DOHH2 (cell line): ENCODE measurements around the gene SLC26A3.

ENCODE experiments used
- H3F3A ChIP-seq: fragments of 200-600 bp; sonication (generic), shearing (Covaris generic); 2 replicates; pipeline ENCODE4 v1.6.0; 2016; ENCODE audit warnings: antibody characterized with exemption, mild to moderate bottlenecking; ENCODE audit not compliant: control insufficient read depth, insufficient read depth
- H3K27ac ChIP-seq: fragments of 200-600 bp; sonication (generic); 2 replicates; pipeline ENCODE4 v1.5.1; 2014; ENCODE audit warnings: low read depth, mild to moderate bottlenecking, low read length, moderate library complexity
- H3K27me3 ChIP-seq: fragments of 200-600 bp; sonication (generic); 2 replicates; pipeline ENCODE4 v1.6.1; 2014; ENCODE audit warnings: mild to moderate bottlenecking, low read length, mixed read lengths; ENCODE audit not compliant: control insufficient read depth
- H3K36me3 ChIP-seq: fragments of 200-600 bp; sonication (generic); 2 replicates; pipeline ENCODE4 v1.6.1; 2014; ENCODE audit warnings: mild to moderate bottlenecking, low read length, moderate library complexity, mixed read lengths; ENCODE audit not compliant: control insufficient read depth
- H3K4me1 ChIP-seq: fragments of 200-600 bp; sonication (generic); 2 replicates; pipeline ENCODE4 v1.6.1; 2014; ENCODE audit warnings: mild to moderate bottlenecking, low read length, mixed read lengths; ENCODE audit not compliant: control insufficient read depth
- H3K4me2 ChIP-seq: fragments of 200-600 bp; sonication (generic); 2 replicates; pipeline ENCODE4 v1.6.0; 2014; ENCODE audit warnings: mild to moderate bottlenecking, low read length, moderate library complexity
- H3K4me3 ChIP-seq: fragments of 200-600 bp; sonication (generic); 2 replicates; pipeline ENCODE4 v1.5.1; 2014; ENCODE audit warnings: mild to moderate bottlenecking, low read length, mixed read lengths
- H3K79me2 ChIP-seq: fragments of 200-600 bp; sonication (generic); 2 replicates; pipeline ENCODE4 v1.6.1; 2014; ENCODE audit warnings: mild to moderate bottlenecking, low read length, mixed read lengths; ENCODE audit not compliant: control insufficient read depth
- H3K9me2 ChIP-seq: fragments of 200-600 bp; sonication (generic); replicated peaks from 2 replicates; pipeline ENCODE4 v1.6.1; 2014; ENCODE audit warnings: mild to moderate bottlenecking, low read length, mixed read lengths; ENCODE audit not compliant: control insufficient read depth
- H3K9me3 ChIP-seq: fragments of 200-600 bp; sonication (generic); 2 replicates; pipeline ENCODE4 v1.6.1; 2014; ENCODE audit warnings: antibody characterized with exemption, low read length, mixed read lengths; ENCODE audit not compliant: control insufficient read depth, insufficient read depth
- H4K20me1 ChIP-seq: fragments of 200-600 bp; sonication (generic); 2 replicates; pipeline ENCODE4 v1.6.0; 2014; ENCODE audit warnings: low read depth, mild to moderate bottlenecking, antibody characterized with exemption, low read length, moderate library complexity; ENCODE audit not compliant: control insufficient read depth, insufficient read depth
- EZH2phosphoT487 ChIP-seq: fragments of 200-600 bp; sonication (generic); IDR thresholded peaks from 2 replicates; pipeline ENCODE4 v1.6.1; 2017; ENCODE audit warnings: borderline replicate concordance, mild to moderate bottlenecking, antibody characterized with exemption, low read length, moderate library complexity, mixed read lengths
- TF ChIP-seq, protein P1 (sequence below): fragments of 200-600 bp; sonication (generic); IDR thresholded peaks from one replicate; pipeline ENCODE4 v1.5.1; 2014; ENCODE audit warnings: antibody characterized with exemption, mild to moderate bottlenecking, low read depth, low read length; ENCODE audit not compliant: poor library complexity, severe bottlenecking

SLC26A3 gene

GRCh38 chr7:107842213-107842612 is 39.2 kb upstream of the SLC26A3 start:
- H3K27me3 ChIP-seq, result no peaks in the 10 kb centered on the region
- H3K9me2 ChIP-seq, result no peaks in the 10 kb centered on the region
- no peak overlapping the region for H3K4me3 ChIP-seq
- TF ChIP-seq EZH2phosphoT487, result no peak
- TF ChIP-seq, protein P1, sequence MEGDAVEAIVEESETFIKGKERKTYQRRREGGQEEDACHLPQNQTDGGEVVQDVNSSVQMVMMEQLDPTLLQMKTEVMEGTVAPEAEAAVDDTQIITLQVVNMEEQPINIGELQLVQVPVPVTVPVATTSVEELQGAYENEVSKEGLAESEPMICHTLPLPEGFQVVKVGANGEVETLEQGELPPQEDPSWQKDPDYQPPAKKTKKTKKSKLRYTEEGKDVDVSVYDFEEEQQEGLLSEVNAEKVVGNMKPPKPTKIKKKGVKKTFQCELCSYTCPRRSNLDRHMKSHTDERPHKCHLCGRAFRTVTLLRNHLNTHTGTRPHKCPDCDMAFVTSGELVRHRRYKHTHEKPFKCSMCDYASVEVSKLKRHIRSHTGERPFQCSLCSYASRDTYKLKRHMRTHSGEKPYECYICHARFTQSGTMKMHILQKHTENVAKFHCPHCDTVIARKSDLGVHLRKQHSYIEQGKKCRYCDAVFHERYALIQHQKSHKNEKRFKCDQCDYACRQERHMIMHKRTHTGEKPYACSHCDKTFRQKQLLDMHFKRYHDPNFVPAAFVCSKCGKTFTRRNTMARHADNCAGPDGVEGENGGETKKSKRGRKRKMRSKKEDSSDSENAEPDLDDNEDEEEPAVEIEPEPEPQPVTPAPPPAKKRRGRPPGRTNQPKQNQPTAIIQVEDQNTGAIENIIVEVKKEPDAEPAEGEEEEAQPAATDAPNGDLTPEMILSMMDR, result no peak
- H3K9me3 ChIP-seq, result no peaks in the 10 kb centered on the region
- H3K4me1 ChIP-seq, result no peaks in the 10 kb centered on the region
- no peak overlapping the region for H3K4me2 ChIP-seq
- no peaks in the 10 kb centered on the region for H4K20me1 ChIP-seq
- no peaks in the 10 kb centered on the region for H3F3A ChIP-seq
- H3K79me2 ChIP-seq, result no peaks in the 10 kb centered on the region
- H3K36me3 ChIP-seq, result no peaks in the 10 kb centered on the region
- no peak overlapping the region for H3K27ac ChIP-seq

- no peaks in the 10 kb centered on the region for H3K36me3 ChIP-seq
- no peaks in the 10 kb centered on the region for H3K9me2 ChIP-seq
- TF ChIP-seq EZH2phosphoT487, result no peak
- TF ChIP-seq, protein P1, result no peak
- H3K4me1 ChIP-seq, result no peaks in the 10 kb centered on the region
- H3K4me2 ChIP-seq, result no peak overlapping the region
- no peak overlapping the region for H3K27ac ChIP-seq
- H3K4me3 ChIP-seq, result no peak overlapping the region
- H3K79me2 ChIP-seq, result no peaks in the 10 kb centered on the region
- no peaks in the 10 kb centered on the region for H3K9me3 ChIP-seq
- no peaks in the 10 kb centered on the region for H4K20me1 ChIP-seq
- no peaks in the 10 kb centered on the region for H3K27me3 ChIP-seq
- H3F3A ChIP-seq, result no peaks in the 10 kb centered on the region
Measured at GRCh38 chr7:107838816-107839565, 36.0 kb upstream of the SLC26A3 start.

GRCh38 chr7:107838024-107838601 is 35.1 kb upstream of the SLC26A3 start:
- no peak overlapping the region for H3K4me3 ChIP-seq
- no peaks in the 10 kb centered on the region for H3K9me3 ChIP-seq
- TF ChIP-seq, protein P1, result no peak
- no peak for TF ChIP-seq EZH2phosphoT487
- H3K4me2 ChIP-seq, result no peak overlapping the region
- H3K27ac ChIP-seq, result no peak overlapping the region
- H4K20me1 ChIP-seq, result no peaks in the 10 kb centered on the region
- H3F3A ChIP-seq, result no peaks in the 10 kb centered on the region
- H3K4me1 ChIP-seq, result no peaks in the 10 kb centered on the region
- H3K79me2 ChIP-seq, result no peaks in the 10 kb centered on the region
- H3K9me2 ChIP-seq, result no peaks in the 10 kb centered on the region
- H3K27me3 ChIP-seq, result no peaks in the 10 kb centered on the region
- no peaks in the 10 kb centered on the region for H3K36me3 ChIP-seq
